A673 (cell line): ENCODE measurements around the gene FNDC3B.

Source experiments
- EZH2 ChIP-seq: fragments of 200-600 bp; sonication (generic); IDR thresholded peaks from 2 replicates; pipeline ENCODE4 v1.6.1; 2017; ENCODE audit warnings: borderline replicate concordance, low read depth, mild to moderate bottlenecking, mixed read lengths, antibody characterized with exemption, low read length; ENCODE audit not compliant: poor library complexity, severe bottlenecking
- TF ChIP-seq, protein P1 (sequence below): fragments of 300-800, 200-600 bp; sonication (generic); conservative IDR thresholded peaks from 2 replicates; pipeline ENCODE4 v1.5.1; 2017; ENCODE audit warnings: low read depth, mild to moderate bottlenecking, antibody characterized with exemption, low read length, moderate library complexity, mixed read lengths

DNA sequence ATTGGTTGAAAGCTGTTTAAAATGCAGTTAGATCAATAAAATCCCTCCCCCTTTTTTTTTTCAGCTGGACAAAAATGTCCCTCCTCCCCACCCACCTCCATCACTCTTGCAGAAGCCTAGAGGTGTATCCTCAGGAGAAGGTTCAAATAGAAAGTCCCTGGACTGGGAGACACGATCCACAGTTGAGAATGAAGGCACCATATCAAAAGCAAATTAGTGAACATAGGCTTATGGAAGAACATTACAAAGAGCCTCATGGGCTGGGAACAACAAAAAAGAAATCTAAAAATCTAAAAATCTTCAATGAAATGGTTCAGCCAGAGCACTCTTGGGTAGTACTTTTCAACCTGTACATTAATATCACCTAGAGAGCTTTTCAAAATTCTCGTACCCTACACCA is 362.7 kb downstream of the FNDC3B start:
- TF ChIP-seq, protein P1, sequence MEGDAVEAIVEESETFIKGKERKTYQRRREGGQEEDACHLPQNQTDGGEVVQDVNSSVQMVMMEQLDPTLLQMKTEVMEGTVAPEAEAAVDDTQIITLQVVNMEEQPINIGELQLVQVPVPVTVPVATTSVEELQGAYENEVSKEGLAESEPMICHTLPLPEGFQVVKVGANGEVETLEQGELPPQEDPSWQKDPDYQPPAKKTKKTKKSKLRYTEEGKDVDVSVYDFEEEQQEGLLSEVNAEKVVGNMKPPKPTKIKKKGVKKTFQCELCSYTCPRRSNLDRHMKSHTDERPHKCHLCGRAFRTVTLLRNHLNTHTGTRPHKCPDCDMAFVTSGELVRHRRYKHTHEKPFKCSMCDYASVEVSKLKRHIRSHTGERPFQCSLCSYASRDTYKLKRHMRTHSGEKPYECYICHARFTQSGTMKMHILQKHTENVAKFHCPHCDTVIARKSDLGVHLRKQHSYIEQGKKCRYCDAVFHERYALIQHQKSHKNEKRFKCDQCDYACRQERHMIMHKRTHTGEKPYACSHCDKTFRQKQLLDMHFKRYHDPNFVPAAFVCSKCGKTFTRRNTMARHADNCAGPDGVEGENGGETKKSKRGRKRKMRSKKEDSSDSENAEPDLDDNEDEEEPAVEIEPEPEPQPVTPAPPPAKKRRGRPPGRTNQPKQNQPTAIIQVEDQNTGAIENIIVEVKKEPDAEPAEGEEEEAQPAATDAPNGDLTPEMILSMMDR, result no peak
- TF ChIP-seq EZH2, result no peak
